Measurements from ENCODE around the gene PHC3.
"Not testable (repeated sequence)": the region's sequence is repeated elsewhere in the genome, so short reads cannot be mapped to it uniquely, and the experiment has no call there.

Gene PHC3

GRCh38 chr3:170180908-170181885 is at the start of gene PHC3:
Gene PHC3, minus strand, starts transcription at chr3:170181733. Its CDS starts 18 bp downstream, at chr3:170181715.
- in situ Hi-C loops (cut with MboI; ENCODE audit: low sequenced_read_pairs) = no loop called here

- in situ Hi-C loops (cut with MboI; ENCODE audit: low sequenced_read_pairs) = no loop called here
Observed at GRCh38 chr3:170228093-170228766, 46.7 kb upstream of the PHC3 start.

GRCh38 chr3:170226426-170226960 is 45.0 kb upstream of the PHC3 start:
- in situ Hi-C loops (cut with MboI; ENCODE audit: low sequenced_read_pairs) = no loop called here

GRCh38 chr3:170225166-170225565 is 43.6 kb upstream of the PHC3 start:
- in situ Hi-C loops (cut with MboI; ENCODE audit: low sequenced_read_pairs) = no loop called here

- in situ Hi-C loops (cut with MboI; ENCODE audit: low sequenced_read_pairs) = no loop called here
Observed at GRCh38 chr3:170222647-170223541, 41.4 kb upstream of the PHC3 start.

GRCh38 chr3:170221924-170222646 is 40.6 kb upstream of the PHC3 start, which contains the start of gene PRKCI:
Gene PRKCI, plus strand, starts transcription at chr3:170222424. Its CDS starts 246 bp downstream, at chr3:170222670.
- in situ Hi-C loops (cut with MboI; ENCODE audit: low sequenced_read_pairs) = no loop called here

- in situ Hi-C loops (cut with MboI; ENCODE audit: low sequenced_read_pairs) = no loop called here
Observed at GRCh38 chr3:170220871-170221270, 39.3 kb upstream of the PHC3 start.

GRCh38 chr3:170219850-170220249 is 38.3 kb upstream of the PHC3 start:
- in situ Hi-C loops (cut with MboI; ENCODE audit: low sequenced_read_pairs) = no loop called here

- in situ Hi-C loops (cut with MboI; ENCODE audit: low sequenced_read_pairs) = no loop called here
Observed at GRCh38 chr3:170211668-170212067, 30.1 kb upstream of the PHC3 start.

- in situ Hi-C loops (cut with MboI; ENCODE audit: low sequenced_read_pairs) = no loop called here
Observed at GRCh38 chr3:170207717-170208116, 26.2 kb upstream of the PHC3 start.

GRCh38 chr3:170206164-170206762 is 24.7 kb upstream of the PHC3 start:
- in situ Hi-C loops (cut with MboI; ENCODE audit: low sequenced_read_pairs) = not testable (repeated sequence)

GRCh38 chr3:170205302-170205701 is 23.8 kb upstream of the PHC3 start:
- in situ Hi-C loops (cut with MboI; ENCODE audit: low sequenced_read_pairs) = no loop called here

GRCh38 chr3:170204509-170204908 is 23.0 kb upstream of the PHC3 start:
- in situ Hi-C loops (cut with MboI; ENCODE audit: low sequenced_read_pairs) = no loop called here

GRCh38 chr3:170204023-170204472 is 22.5 kb upstream of the PHC3 start:
- in situ Hi-C loops (cut with MboI; ENCODE audit: low sequenced_read_pairs) = no loop called here

- in situ Hi-C loops (cut with MboI; ENCODE audit: low sequenced_read_pairs) = no loop called here
Observed at GRCh38 chr3:170203457-170203856, 21.9 kb upstream of the PHC3 start.

GRCh38 chr3:170201527-170201926 is 20.0 kb upstream of the PHC3 start:
- in situ Hi-C loops (cut with MboI; ENCODE audit: low sequenced_read_pairs) = no loop called here

GRCh38 chr3:170200987-170201386 is 19.5 kb upstream of the PHC3 start:
- in situ Hi-C loops (cut with MboI; ENCODE audit: low sequenced_read_pairs) = no loop called here

- in situ Hi-C loops (cut with MboI; ENCODE audit: low sequenced_read_pairs) = no loop called here
Observed at GRCh38 chr3:170196833-170197232, 15.3 kb upstream of the PHC3 start.

GRCh38 chr3:170195759-170196158 is 14.2 kb upstream of the PHC3 start:
- in situ Hi-C loops (cut with MboI; ENCODE audit: low sequenced_read_pairs) = not testable (repeated sequence)
